Left ventricle myocardium superior (tissue), 1 donor: ENCODE data around the gene C1QL1. TPM values are rescaled to one million over a fixed set of nuclear protein-coding genes. Genes with fewer than 3 reads are reported as not detected.

ENCODE experiments used
- ATAC-seq: fragments of 200-7000 bp; cut with Tn5 transposase; one replicate; pipeline ENCODE4 v1.9.1; 2020; ENCODE audit warnings: mild to moderate bottlenecking, moderate library complexity
- DNase-seq: peaks from one replicate; pipeline ENCODE4 v3.0.0-alpha.2; 2020
- intact Hi-C: fragments of 100-400 bp; cut with micrococcal nuclease; formaldehyde crosslinking; loops from one replicate; pipeline ENCODE4 v1.11.0; 2022
- long read RNA-seq: library from polyadenylated mRNA; unstranded; transcript quantifications from one replicate; pipeline ENCODE4 v2.0.0, GENCODE V29; 2021
- total RNA-seq: library from RNA; stranded (reverse); fragmentation: NEBNext Ultra II Directional; extraction: Animal tissue kit (Norgen Biotek cat#: 25700); gene quantifications from one replicate; pipeline ENCODE4 v1.2.1, GENCODE V29; 2021
- donor health status: DM: no; HTN: yes; CAD: no; lungs with severe emphysema.

The C1QL1 gene
- total RNA-seq: 15.2 TPM
- long read RNA-seq, transcript C1QL1-201 (2 exons, 1,295 nt): major isoform, 26 of 30 reads
- long read RNA-seq, partial matches to known transcripts: 4 of 30 reads
- long read RNA-seq, other reads (novel, unspliced or antisense): 0 of 30 reads

- intact Hi-C loops: no loop called here
- peak; percentile 97 for DNase-seq
- peak; percentile 98 for ATAC-seq
Observed at GRCh38 chr17:44968225-44969143, at the start of gene C1QL1. C1QL1 (minus strand) TSS chr17:44968303; CDS start chr17:44968048, 255 bp downstream.

- no peak for DNase-seq
- ATAC-seq: no peak
- intact Hi-C loops: no loop called here
Observed at GRCh38 chr17:45016823-45017222, 48.7 kb upstream of the C1QL1 start.

- DNase-seq: no peak
- ATAC-seq: no peak
- intact Hi-C loops: no loop called here
Observed at GRCh38 chr17:45016237-45016636, 48.1 kb upstream of the C1QL1 start.

- intact Hi-C loops: no loop called here
- DNase-seq (peak; percentile 59), ATAC-seq (peak; percentile 81)
Observed at GRCh38 chr17:45013021-45013997, 45.2 kb upstream of the C1QL1 start.

- DNase-seq (no peak), ATAC-seq (no peak)
- intact Hi-C loops: no loop called here
Observed at GRCh38 chr17:45011767-45012166, 43.7 kb upstream of the C1QL1 start.

GRCh38 chr17:45009676-45010467 is 41.8 kb upstream of the C1QL1 start:
- ATAC-seq: no peak
- intact Hi-C loops: no loop called here

GRCh38 chr17:45008216-45008615 is 40.1 kb upstream of the C1QL1 start:
- DNase-seq (no peak), ATAC-seq (no peak)
- intact Hi-C loops: no loop called here

More at GRCh38 chr17:45009676-45010467, 41.8 kb upstream of the C1QL1 start:
- no peak for DNase-seq

- DNase-seq (no peak), ATAC-seq (no peak)
- intact Hi-C loops: no loop called here
Observed at GRCh38 chr17:45006927-45007461, 38.9 kb upstream of the C1QL1 start.

- no peak for ATAC-seq
- no peak for DNase-seq
Observed at GRCh38 chr17:45005700-45006099, 37.6 kb upstream of the C1QL1 start.

GRCh38 chr17:45004388-45004787 is 36.3 kb upstream of the C1QL1 start:
- intact Hi-C loops: no loop called here
- no peak for ATAC-seq
- DNase-seq: no peak

More at GRCh38 chr17:45005700-45006099, 37.6 kb upstream of the C1QL1 start:
- intact Hi-C loops: no loop called here

GRCh38 chr17:45003877-45004276 is 35.8 kb upstream of the C1QL1 start:
- DNase-seq (no peak), ATAC-seq (no peak)
- intact Hi-C loops: no loop called here

GRCh38 chr17:45001310-45001709 is 33.2 kb upstream of the C1QL1 start:
- DNase-seq (no peak), ATAC-seq (no peak)
- intact Hi-C loops: no loop called here

GRCh38 chr17:44999433-44999832 is 31.3 kb upstream of the C1QL1 start:
- intact Hi-C loops: no loop called here
- ATAC-seq: no peak
- DNase-seq: no peak

GRCh38 chr17:44998646-44999045 is 30.5 kb upstream of the C1QL1 start:
- DNase-seq (no peak), ATAC-seq (no peak)
- intact Hi-C loops: no loop called here

GRCh38 chr17:44997733-44998520 is 29.8 kb upstream of the C1QL1 start:
- DNase-seq (peak; percentile 69), ATAC-seq (peak; percentile 80)
- intact Hi-C loops: no loop called here

GRCh38 chr17:44996304-44996703 is 28.2 kb upstream of the C1QL1 start:
- DNase-seq: no peak
- ATAC-seq: no peak
- intact Hi-C loops: no loop called here

GRCh38 chr17:44995436-44996001 is 27.4 kb upstream of the C1QL1 start:
- intact Hi-C loops: no loop called here
- DNase-seq: peak; percentile 71
- ATAC-seq: peak; percentile 82
